Esophagus muscularis mucosa (tissue), 4 donors: ENCODE measurements around the gene SPDEF.

Experiments
- CTCF ChIP-seq, 3 experiments: fragments of 200-600 bp in 2 of 3; fragments of 450-650 bp in 1 of 3; sonication (generic) in 2 of 3; IDR thresholded peaks; one replicate each; pipeline ENCODE4 v1.5.1; 2017 to 2019; ENCODE audit warnings: antibody characterized with exemption in 3 of 3, mild to moderate bottlenecking in 2 of 3, moderate library complexity in 1 of 3
- EP300 ChIP-seq: sonication (generic); formaldehyde crosslinking; IDR thresholded peaks from one replicate; pipeline ENCODE4 v1.6.1; 2017; ENCODE audit warnings: antibody characterized with exemption
- POLR2A ChIP-seq: fragments of 450-650 bp; IDR thresholded peaks from one replicate; pipeline ENCODE4 v1.6.1; 2017; ENCODE audit warnings: antibody characterized with exemption, moderate library complexity, mild to moderate bottlenecking, low read depth
- POLR2AphosphoS5 ChIP-seq, 2 donors: sonication (generic); formaldehyde crosslinking; IDR thresholded peaks; one replicate each; pipeline ENCODE4 v1.6.1; 2017; ENCODE audit warnings: antibody characterized with exemption in 2 of 2

- TF ChIP-seq POLR2A: no peak
- TF ChIP-seq CTCF (IDR thresholded peaks at IDR 0.05): no peak
- no peak for TF ChIP-seq POLR2AphosphoS5 (IDR thresholded peaks at IDR 0.05)
- TF ChIP-seq EP300: no peak
These were observed 38.7 kb downstream of the SPDEF start for GRCh38 chr6:34517461-34517881.
